H1 (cell line): Measurements from ENCODE around the gene CPED1.

Source experiments
- POLR2A ChIP-seq, 2 experiments: IDR thresholded peaks; 1 replicate in 1 of 2; 2 replicates in 1 of 2; pipeline ENCODE4 v1.6.1; 2011; ENCODE audit warnings: low read depth in 2 of 2, low read length in 2 of 2, mild to moderate bottlenecking in 2 of 2; ENCODE audit errors: control extremely low read depth in 1 of 2
- POLR2AphosphoS5 ChIP-seq: IDR thresholded peaks from 2 replicates; pipeline ENCODE4 v1.6.1; 2011; ENCODE audit warnings: low read depth, low read length
- RFX5 ChIP-seq: IDR thresholded peaks from 2 replicates; pipeline ENCODE4 v1.6.1; 2011; ENCODE audit warnings: low read depth, low read length, improper control_type of control experiment, borderline replicate concordance
- RNF2 ChIP-seq: fragments of 200-900, 300-1000 bp; sonication (generic); IDR thresholded peaks from 2 replicates; pipeline ENCODE4 v1.7.1; 2016; ENCODE audit warnings: borderline replicate concordance, low read depth, mild to moderate bottlenecking, antibody characterized with exemption, low read length; ENCODE audit not compliant: poor library complexity, severe bottlenecking; ENCODE audit errors: missing control alignments
- SUZ12 ChIP-seq: fragments of 200-600 bp; sonication (generic); IDR thresholded peaks from 2 replicates; pipeline ENCODE4 v1.6.1; 2012; ENCODE audit warnings: mild to moderate bottlenecking, inconsistent platforms, low read length, moderate library complexity, mixed read lengths
- TAF1 ChIP-seq: IDR thresholded peaks from 2 replicates; pipeline ENCODE4 v1.6.1; 2011; ENCODE audit warnings: mild to moderate bottlenecking, low read depth, low read length
- TF ChIP-seq, protein P1 (sequence below), 3 experiments: IDR thresholded peaks; 1 replicate in 2 of 3; 2 replicates in 1 of 3; pipeline versions ENCODE4 v1.5.1 to v1.6.1; 2011; ENCODE audit warnings: low read length in 3 of 3, mild to moderate bottlenecking in 3 of 3, inconsistent platforms in 2 of 3, low read depth in 1 of 3, moderate library complexity in 1 of 3; ENCODE audit not compliant: insufficient read depth in 1 of 3; ENCODE audit errors: control extremely low read depth in 1 of 3
- TF ChIP-seq, protein P2 (sequence below): fragments of 300-600 bp; sonication (generic); IDR thresholded peaks from 2 replicates; pipeline ENCODE4 v1.7.1; 2012; ENCODE audit warnings: low read length, moderate library complexity, mild to moderate bottlenecking, inconsistent platforms; ENCODE audit not compliant: insufficient replicate concordance

DNA sequence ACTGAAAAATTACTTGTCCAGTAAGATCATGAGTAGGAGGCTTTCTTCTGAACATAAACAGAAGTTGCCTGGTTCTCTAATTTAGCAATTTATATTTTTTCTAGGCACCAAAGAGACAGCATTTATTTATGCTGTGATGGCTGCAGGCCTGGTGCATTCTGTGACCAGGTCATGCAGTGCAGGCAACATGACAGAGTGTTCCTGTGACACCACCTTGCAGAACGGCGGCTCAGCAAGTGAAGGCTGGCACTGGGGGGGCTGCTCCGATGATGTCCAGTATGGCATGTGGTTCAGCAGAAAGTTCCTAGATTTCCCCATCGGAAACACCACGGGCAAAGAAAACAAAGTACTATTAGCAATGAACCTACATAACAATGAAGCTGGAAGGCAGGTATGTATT lies 343.1 kb downstream of the CPED1 start:
- TF ChIP-seq TAF1 (no peak), RNF2 (no peak), RFX5 (no peak), POLR2AphosphoS5 (no peak), POLR2A (IDR thresholded peaks at IDR 0.05; ENCODE audit: control extremely low read depth in 1 of 2, low read depth in 2 of 2, low read length in 2 of 2) (no peak), SUZ12 (no peak)
- TF ChIP-seq, protein P1, sequence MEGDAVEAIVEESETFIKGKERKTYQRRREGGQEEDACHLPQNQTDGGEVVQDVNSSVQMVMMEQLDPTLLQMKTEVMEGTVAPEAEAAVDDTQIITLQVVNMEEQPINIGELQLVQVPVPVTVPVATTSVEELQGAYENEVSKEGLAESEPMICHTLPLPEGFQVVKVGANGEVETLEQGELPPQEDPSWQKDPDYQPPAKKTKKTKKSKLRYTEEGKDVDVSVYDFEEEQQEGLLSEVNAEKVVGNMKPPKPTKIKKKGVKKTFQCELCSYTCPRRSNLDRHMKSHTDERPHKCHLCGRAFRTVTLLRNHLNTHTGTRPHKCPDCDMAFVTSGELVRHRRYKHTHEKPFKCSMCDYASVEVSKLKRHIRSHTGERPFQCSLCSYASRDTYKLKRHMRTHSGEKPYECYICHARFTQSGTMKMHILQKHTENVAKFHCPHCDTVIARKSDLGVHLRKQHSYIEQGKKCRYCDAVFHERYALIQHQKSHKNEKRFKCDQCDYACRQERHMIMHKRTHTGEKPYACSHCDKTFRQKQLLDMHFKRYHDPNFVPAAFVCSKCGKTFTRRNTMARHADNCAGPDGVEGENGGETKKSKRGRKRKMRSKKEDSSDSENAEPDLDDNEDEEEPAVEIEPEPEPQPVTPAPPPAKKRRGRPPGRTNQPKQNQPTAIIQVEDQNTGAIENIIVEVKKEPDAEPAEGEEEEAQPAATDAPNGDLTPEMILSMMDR (IDR thresholded peaks at IDR 0.05; ENCODE audit: control extremely low read depth in 1 of 3, insufficient read depth in 1 of 3, low read depth in 1 of 3, low read length in 3 of 3) = no peak
- TF ChIP-seq, protein P2, sequence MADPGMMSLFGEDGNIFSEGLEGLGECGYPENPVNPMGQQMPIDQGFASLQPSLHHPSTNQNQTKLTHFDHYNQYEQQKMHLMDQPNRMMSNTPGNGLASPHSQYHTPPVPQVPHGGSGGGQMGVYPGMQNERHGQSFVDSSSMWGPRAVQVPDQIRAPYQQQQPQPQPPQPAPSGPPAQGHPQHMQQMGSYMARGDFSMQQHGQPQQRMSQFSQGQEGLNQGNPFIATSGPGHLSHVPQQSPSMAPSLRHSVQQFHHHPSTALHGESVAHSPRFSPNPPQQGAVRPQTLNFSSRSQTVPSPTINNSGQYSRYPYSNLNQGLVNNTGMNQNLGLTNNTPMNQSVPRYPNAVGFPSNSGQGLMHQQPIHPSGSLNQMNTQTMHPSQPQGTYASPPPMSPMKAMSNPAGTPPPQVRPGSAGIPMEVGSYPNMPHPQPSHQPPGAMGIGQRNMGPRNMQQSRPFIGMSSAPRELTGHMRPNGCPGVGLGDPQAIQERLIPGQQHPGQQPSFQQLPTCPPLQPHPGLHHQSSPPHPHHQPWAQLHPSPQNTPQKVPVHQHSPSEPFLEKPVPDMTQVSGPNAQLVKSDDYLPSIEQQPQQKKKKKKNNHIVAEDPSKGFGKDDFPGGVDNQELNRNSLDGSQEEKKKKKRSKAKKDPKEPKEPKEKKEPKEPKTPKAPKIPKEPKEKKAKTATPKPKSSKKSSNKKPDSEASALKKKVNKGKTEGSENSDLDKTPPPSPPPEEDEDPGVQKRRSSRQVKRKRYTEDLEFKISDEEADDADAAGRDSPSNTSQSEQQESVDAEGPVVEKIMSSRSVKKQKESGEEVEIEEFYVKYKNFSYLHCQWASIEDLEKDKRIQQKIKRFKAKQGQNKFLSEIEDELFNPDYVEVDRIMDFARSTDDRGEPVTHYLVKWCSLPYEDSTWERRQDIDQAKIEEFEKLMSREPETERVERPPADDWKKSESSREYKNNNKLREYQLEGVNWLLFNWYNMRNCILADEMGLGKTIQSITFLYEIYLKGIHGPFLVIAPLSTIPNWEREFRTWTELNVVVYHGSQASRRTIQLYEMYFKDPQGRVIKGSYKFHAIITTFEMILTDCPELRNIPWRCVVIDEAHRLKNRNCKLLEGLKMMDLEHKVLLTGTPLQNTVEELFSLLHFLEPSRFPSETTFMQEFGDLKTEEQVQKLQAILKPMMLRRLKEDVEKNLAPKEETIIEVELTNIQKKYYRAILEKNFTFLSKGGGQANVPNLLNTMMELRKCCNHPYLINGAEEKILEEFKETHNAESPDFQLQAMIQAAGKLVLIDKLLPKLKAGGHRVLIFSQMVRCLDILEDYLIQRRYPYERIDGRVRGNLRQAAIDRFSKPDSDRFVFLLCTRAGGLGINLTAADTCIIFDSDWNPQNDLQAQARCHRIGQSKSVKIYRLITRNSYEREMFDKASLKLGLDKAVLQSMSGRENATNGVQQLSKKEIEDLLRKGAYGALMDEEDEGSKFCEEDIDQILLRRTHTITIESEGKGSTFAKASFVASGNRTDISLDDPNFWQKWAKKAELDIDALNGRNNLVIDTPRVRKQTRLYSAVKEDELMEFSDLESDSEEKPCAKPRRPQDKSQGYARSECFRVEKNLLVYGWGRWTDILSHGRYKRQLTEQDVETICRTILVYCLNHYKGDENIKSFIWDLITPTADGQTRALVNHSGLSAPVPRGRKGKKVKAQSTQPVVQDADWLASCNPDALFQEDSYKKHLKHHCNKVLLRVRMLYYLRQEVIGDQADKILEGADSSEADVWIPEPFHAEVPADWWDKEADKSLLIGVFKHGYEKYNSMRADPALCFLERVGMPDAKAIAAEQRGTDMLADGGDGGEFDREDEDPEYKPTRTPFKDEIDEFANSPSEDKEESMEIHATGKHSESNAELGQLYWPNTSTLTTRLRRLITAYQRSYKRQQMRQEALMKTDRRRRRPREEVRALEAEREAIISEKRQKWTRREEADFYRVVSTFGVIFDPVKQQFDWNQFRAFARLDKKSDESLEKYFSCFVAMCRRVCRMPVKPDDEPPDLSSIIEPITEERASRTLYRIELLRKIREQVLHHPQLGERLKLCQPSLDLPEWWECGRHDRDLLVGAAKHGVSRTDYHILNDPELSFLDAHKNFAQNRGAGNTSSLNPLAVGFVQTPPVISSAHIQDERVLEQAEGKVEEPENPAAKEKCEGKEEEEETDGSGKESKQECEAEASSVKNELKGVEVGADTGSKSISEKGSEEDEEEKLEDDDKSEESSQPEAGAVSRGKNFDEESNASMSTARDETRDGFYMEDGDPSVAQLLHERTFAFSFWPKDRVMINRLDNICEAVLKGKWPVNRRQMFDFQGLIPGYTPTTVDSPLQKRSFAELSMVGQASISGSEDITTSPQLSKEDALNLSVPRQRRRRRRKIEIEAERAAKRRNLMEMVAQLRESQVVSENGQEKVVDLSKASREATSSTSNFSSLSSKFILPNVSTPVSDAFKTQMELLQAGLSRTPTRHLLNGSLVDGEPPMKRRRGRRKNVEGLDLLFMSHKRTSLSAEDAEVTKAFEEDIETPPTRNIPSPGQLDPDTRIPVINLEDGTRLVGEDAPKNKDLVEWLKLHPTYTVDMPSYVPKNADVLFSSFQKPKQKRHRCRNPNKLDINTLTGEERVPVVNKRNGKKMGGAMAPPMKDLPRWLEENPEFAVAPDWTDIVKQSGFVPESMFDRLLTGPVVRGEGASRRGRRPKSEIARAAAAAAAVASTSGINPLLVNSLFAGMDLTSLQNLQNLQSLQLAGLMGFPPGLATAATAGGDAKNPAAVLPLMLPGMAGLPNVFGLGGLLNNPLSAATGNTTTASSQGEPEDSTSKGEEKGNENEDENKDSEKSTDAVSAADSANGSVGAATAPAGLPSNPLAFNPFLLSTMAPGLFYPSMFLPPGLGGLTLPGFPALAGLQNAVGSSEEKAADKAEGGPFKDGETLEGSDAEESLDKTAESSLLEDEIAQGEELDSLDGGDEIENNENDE = no peak
